Measurements from ENCODE around the gene UBE2E3. TPM values are rescaled to one million over a fixed set of nuclear protein-coding genes. Genes with fewer than 3 reads are reported as not detected.

The UBE2E3 gene
- total RNA-seq, 1 experiment from 2014 or later, result 119 TPM

GRCh38 chr2:181107628-181107945, 127.2 kb downstream of the UBE2E3 start:
- DNase-seq (ENCODE audit: low spot score), result no peak
- in situ Hi-C loops (cut with HindIII; ENCODE audit: low sequenced_read_pairs), result no loop called here

- in situ Hi-C loops (cut with HindIII; ENCODE audit: low sequenced_read_pairs), result no loop called here
- no peak for DNase-seq (ENCODE audit: low spot score)
Measured at GRCh38 chr2:181111059-181111458, 130.7 kb downstream of the UBE2E3 start.

GRCh38 chr2:181112916-181113315, 132.5 kb downstream of the UBE2E3 start:
- DNase-seq (ENCODE audit: low spot score), result no peak
- in situ Hi-C loops (cut with HindIII; ENCODE audit: low sequenced_read_pairs), result no loop called here
